HG03442 (cell line): ENCODE measurements around the gene IAPP.
"Not testable (repeated sequence)": the region's sequence is repeated elsewhere in the genome, so short reads cannot be mapped to it uniquely, and the experiment has no call there.

Experiments used
- ATAC-seq: cut with Tn5 transposase; IDR thresholded peaks from one replicate; pipeline ENCODE4 v1.9.1; 2021; ENCODE audit warnings: mild to moderate bottlenecking, moderate library complexity; ENCODE audit not compliant: unreplicated experiment

Gene IAPP

DNA sequence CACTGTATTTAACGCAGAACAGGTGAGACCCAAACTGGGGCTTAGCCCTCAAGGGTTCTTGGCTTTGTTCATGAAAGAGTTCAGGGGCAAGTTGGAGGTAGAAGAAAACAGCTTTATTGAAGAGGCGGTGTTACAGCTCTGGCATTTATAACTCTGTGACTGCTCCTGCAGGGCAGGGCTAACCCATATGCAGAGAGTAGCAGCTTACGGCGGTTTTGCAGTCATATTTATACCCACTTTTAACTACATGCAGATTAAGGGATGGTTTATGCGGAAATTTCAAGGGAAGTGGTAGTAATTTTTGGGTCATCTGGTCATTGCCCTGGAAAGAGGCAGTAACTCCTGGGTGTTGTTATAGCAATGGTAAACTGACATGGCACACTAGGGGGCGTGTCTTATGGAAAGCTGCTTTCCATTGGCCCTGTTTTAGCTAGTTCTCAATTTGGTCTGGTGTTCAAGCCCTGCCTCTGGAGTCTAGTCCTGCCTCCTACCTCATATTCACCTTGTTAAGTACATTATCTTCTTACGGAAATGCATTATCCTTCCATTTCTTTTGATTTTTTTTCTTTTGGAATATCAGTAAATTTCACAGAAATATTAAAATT is 1.8 kb upstream of the IAPP start:
- no peak for ATAC-seq

DNA sequence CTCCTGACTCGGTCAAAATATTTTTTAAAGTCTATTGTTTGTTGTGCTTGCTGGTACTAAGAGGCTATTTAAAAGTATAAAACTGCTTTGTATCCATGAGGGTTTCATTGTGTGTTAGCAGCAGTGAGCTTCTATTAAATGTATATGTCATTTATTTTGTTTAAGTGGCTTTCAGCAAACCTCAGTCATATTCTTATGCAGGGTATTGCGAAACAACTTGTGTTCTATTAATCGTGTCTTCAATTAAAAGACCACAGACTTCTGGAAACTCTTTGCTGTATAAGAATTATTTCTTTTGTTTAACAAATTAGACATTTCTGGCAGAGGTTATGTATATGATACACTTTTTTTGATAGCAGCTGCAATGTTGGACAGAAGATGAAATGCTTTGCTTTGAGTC is 6.5 kb downstream of the IAPP start:
- no peak for ATAC-seq

DNA sequence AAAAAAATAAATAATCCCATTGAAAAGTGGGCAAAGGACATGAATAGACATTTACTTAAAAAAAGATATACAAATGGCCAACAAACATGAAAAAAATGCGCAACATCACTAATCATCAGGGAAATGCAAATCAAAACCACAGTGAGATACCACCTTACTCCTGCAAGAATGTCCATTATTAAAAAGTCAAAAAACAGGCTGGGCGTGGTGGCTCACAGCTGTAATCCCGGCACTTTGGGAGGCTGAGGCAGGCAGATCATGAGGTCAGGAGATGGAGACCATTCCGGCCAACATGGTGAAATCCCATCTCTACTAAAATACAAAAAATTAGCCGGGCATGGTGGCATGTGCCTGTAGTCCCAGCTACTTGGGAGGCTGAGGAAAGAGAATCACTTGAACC is 8.6 kb downstream of the IAPP start:
- ATAC-seq: not testable (repeated sequence)

DNA sequence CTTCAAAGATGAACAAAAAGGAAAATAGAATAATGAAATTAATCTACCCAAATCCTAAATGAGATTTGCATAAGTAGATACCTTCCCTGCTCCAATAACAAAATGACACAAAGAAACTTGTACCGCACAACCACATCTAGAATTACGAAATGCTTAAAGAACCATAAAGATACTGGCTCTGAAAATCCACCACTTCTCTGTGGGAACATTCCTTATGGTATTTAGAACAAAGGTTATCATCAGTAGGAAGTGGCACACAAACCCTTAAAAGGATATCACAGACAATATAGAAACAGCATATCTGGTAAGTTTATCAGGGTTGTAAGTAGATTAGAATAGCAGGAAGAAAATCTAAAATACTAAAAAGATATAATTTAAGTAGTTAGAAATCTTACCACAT is 11.6 kb downstream of the IAPP start:
- no peak for ATAC-seq

DNA sequence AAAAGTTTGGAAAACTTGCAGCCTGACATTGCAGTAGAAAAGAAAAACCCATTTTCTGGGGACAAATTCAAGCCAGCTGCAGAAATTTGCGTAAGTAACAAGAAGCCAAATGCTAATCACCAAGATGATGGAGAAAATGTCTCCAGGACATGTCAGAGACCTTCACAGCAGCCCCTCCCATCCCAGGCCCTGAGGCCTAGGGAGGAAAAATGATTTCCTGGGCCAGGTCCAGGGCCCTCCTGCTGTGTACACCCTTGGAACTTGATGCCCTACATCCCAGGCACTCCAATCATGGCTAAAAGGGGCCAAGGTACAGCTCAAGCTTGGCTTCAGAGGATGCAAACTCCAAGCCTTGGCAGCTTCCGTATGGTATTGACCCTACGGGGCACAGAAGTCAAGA is 14.5 kb downstream of the IAPP start:
- no peak for ATAC-seq

DNA sequence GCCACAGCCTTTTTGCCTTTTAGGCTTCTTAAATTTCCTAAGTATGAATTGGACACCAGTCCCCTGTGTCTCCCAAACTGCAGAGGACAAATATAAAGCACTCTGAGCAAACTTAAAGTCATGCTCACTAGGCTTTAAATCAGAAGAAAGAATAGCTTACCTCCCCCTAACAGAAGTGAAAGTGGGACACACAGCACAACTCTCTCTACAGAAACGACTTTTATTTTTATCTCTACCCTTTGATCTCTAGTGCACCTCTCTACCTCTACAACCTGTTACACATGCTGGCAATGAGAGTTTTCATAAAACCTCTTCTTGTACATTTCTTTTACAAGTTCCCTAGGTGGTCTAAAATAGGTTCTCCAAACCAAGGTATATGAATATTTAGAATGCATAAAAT is 19.7 kb downstream of the IAPP start:
- ATAC-seq: no peak

DNA sequence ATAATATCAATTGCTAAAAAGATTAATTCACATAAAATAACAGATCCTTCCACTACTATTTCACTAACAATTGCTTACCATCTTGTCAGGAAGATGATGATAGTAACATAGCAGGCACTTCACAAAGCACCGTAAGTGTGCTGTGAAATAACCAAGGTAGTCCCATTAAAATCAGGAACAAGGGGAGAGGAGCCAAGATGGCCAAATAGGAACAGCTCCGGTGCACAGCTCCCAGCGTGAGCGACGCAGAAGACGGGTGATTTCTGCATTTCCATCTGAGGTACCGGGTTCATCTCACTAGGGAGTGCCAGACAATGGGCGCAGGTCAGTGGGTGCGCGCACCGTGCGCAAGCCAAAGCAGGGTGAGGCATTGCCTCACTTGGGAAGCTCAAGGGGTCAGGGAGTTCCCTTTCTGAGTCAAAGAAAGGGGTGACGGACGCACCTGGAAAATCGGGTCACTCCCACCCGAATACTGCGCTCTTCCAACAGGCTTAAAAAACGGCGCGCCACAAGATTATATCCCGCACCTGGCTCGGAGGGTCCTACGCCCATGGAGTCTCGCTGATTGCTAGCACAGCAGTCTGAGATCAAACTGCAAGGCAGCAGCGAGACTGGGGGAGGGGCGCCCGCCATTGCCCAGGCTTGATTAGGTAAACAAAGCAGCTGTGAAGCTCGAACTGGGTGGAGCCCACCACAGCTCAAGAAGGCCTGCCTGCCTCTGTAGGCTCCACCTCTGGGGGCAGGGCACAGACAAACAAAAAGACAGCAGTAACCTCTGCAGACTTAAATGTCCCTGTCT is 22.3 kb downstream of the IAPP start:
- ATAC-seq: not testable (repeated sequence)

DNA sequence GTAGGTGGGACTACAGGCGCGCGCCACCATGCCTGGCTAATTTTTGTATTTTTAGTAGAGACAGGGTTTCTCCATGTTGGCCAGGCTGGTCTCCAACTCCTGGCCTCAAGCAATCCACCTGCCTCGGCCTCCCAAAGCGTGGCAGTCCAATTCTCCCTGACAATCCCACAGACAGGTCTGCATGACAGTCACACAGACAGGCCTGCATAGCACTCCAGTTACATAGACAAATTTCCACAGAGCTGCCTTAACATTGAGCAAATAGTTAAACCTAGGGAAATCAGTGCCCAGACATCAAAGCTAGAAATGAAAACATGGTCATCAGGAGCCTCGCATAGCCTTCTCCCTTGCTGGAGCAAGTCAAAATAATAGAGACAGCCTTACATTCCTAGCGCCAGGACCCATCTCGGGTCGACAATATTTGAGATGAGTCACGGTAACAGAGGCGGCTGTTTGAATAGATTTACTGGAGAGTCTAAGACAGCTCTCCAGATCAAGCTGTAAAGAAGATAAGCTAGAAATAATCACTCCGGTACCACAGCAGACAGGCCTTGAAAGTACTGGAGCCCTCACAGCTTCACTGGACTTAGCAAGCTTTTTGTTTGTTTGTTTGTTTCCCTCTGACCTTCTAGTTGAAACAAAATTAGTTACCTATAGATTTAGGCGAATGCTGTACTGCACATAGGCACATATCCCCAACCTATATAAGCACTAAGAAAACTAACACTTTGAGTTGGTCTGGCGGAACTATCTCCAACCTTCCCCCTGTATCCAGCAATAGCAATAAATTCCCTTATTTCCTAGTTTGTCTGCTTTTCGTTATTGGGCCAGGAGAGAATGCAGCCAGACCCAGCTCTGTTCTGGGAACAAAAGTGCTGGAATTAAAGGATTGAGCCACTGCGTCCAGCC is 40.9 kb downstream of the IAPP start:
- no peak for ATAC-seq

DNA sequence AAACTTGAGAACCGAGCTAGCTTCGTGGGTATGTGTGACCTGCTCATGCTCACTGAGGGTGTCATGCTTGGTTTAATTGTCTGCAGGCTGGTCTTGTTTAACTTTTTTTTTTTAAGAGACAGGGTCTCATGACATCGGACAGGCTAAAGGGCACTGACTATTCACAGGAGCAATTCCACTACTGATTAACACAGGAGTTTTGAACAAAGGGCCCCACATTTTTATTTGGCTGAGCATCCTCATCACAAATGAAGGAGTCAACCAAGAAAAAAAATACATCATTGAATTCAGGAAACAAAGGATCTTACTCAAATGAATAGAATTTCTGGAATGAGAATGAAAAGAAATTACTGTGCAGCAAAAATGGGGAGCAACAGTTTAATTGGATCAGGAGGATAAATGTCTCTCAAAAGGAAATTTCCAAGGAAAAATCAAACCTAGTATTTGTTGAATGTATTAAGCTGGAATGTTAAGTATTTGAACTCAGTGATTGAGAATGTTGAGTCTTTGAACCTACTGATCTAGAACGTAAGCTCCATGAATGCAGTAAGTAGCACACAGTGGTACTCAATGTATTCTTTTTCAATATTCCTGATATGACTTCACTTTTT is 43.9 kb downstream of the IAPP start:
- ATAC-seq: no peak

DNA sequence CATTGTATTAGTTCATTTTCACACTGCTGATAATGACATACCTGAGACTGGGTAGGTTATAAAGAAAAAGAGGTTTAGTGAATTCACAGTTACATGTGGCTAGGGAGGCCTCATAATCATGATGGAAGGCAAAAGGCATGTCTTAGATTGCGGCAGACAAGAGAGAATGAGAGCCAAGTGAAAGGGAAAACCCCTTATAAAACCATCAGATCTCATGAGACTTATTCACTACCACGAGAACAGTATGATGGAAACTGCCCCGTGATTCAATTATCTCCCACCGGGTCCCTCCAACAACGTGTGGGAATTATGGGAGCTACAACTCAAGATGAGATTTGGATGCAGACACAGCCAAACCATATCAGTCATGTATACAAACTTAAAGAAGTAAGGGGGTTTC is 45.7 kb downstream of the IAPP start:
- ATAC-seq: not testable (repeated sequence)

DNA sequence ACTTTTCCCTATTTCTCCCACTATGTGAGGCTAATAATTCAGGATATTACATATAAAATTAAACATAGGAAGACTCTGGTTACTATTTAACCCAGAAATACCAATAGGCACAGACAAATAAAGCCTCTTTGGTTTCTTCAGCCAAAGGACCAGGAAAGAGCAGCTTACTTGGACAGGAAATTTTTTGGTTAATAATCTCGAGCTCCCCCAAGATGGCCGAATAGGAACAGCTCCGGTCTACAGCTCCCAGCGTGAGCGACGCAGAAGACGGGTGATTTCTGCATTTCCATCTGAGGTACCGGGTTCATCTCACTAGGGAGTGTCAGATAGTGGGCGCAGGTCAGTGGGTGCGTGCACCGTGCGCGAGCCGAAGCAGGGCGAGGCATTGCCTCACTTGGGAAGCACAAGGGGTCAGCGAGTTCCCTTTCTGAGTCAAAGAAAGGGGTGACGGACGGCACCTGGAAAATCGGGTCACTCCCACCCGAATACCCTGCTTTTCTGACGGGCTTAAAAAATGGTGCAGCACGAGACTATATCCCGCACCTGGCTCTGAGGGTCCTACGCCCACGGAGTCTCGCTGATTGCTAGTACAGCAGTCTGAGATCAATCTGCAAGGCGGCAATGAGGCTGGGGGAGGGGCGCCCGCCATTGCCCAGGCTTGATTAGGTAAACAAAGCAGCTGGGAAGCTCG is 46.5 kb downstream of the IAPP start:
- not testable (repeated sequence) for ATAC-seq

DNA sequence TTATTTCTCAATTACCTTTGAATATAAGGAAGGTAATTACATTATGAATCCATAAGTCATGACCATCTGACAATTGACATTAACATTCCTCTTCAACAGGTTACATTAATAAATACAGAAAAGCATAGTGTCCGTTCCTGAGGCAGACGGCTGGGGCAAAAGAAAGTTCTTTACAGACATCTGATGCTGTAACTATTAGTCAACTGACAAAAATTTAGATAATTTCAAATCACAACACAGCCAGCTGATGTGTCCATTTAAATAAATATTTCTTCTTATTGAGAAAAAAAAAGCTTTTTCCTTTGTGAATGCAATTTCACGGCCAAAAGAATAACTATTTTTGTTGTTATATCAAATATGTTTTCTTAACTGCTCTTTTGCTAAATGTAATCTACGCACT is 55.5 kb downstream of the IAPP start:
- ATAC-seq: no peak
